A172 (cell line): ENCODE results near the gene OSBP2. TPM values are rescaled to one million over a fixed set of nuclear protein-coding genes. Genes with fewer than 3 reads are reported as not detected.
A peak's percentile ranks its signal among the peaks of the same experiment; 100 is the strongest.

ENCODE experiments used
- DNase-seq: peaks from one replicate; pipeline ENCODE4 v3.0.0-alpha.2; 2015; ENCODE audit warnings: low spot score
- total RNA-seq: library from RNA; depleted of rRNA; stranded (reverse); fragments of >200 nt; shearing (Covaris generic); gene quantifications from 2 replicates; pipeline ENCODE4 v1.2.3, GENCODE V29; 2014

Gene OSBP2
- total RNA-seq, 1 experiment from 2014 or later, result 6.5 TPM

DNA sequence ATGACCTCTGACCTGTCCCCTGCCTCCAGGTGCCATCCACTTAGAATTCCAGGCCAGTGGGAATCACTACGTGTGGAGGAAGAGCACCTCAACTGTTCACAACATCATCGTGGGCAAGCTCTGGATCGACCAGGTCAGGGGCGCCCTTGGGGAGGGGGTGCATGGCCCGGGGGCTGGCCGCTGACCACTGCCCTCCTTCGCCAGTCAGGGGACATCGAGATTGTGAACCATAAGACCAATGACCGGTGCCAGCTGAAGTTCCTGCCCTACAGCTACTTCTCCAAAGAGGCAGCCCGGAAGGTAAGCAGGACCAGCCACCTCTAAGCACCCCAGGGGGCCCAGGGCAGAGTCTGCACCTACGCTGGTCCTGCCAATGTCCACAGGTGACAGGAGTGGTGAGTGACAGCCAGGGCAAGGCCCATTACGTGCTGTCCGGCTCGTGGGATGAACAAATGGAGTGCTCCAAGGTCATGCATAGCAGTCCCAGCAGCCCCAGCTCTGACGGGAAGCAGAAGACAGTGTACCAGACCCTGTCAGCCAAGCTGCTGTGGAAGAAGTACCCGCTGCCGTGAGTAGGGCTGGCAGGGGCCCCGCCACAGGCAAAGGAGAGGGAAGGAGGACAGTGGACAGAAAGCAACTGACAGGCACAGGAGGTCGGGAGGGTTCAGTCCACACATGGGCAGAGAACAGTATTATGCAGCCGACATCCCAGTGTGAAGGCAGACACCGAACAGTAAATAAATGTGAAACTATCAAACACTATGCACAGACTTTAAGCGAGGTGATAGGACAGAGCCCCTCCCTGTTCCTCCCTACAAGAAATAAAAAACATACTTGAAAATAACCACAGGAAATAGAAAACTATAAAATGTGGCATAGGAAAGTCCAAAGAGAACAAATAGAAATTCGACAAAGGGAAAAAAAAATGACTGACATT is 199.0 kb downstream of the OSBP2 start:
- no peak for DNase-seq

DNA sequence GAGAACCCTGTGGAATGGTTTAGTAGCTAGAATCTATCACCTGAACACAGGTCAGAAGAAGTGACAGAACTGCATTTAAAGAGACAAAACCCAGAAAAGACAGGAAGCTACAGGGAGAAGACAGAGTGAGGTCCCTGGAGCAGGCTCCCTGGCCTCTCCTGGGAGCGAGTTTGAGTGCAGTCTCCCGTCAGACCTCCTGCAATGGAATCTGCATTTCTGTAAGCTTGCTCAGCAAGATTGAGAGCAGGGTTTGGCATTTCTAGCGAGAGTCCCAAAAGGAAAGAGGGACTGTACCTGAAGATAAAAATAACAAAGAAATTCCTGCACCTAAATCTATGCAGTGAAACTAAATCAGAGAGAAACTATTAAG is 199.7 kb downstream of the OSBP2 start:
- DNase-seq, result no peak

DNA sequence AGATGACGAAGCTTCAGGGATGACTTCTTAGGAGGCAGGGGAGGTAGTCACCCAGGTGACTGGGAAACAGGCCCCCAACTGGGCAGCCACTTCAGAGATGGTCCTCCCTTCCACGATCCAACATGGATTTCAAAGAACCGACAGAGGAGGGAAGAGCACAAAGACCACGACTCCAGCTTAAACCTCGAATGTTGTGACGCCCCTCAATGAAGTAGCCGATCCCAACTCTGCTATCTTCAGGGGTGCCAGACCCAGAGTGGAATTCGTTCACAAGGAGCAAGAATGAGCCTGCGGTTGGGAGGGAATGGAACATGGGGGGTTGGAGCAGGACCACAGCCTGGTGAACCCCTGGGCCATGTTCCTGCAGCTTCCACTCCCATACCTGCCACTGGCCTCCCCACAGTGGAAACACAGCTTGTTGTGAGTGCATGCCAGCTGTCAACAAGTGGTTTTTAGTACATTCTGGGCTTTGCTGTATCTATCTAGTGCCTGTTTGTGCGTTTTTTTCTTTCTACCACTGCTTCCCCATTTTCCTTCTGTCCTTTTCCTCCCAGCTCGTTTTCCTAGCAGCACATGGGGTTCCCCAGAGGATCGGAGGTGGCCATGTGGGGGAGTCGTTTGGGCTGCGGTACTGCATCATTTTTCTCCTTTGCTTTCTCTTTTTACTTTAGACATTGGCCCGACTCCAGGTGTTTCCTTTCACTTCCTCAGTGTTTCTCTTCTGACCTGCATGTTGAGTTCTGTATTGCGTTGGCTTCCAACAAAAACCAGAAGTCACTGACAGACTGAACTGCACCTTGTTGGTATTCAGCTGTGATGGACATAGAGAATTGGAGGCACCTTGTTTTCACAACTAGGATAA is 208.1 kb downstream of the OSBP2 start:
- DNase-seq, result no peak

DNA sequence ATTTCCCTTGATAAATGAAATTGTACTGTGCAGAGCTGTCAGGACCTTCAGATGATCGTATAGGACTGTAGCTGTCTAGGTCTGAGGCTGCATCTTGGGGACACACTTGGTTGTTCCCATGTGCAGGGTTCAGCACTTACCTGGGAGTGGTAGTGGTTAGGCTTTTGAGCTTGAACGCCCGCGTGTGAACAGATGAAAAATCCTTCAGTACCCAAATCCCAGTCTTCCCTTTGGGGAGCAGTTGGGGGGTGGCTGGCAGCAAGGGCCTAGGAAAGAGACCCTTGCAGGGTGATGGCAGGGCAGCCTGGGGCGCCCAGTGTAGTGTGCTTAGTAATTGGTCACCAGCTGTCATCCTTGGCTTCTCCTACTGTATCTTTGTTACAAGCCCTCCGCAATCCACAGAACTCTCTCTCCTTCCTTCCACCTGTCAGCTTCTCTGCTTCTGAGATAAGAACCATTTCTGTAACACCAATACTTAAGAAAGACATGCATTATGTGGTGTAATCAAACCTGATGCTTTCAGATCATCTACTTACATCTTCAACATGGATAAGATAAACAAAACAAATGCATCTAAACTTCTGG is 209.3 kb downstream of the OSBP2 start:
- DNase-seq, result no peak

DNA sequence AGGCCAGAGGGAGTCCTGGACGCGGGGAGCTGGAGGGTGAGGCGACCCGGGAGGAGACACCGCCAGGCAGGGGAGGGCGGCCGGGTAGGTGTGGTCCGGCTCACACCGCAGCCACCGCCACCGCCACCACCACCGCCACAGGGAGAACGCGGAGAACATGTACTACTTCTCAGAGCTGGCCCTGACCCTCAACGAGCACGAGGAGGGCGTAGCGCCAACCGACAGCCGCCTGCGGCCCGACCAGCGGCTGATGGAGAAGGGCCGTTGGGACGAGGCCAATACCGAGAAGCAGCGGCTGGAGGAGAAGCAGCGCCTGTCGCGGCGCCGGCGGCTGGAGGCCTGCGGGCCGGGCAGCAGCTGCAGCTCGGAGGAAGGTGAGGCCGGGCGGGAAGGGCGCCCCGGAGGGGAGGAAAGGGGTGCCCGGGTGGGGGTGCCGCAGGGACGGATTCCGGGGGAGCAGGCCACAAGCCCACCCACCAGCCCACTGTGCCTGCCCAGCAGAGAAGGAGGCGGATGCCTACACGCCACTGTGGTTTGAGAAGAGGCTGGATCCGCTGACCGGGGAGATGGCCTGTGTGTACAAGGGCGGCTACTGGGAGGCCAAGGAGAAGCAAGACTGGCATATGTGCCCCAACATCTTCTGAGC is 211.1 kb downstream of the OSBP2 start:
- no peak for DNase-seq

DNA sequence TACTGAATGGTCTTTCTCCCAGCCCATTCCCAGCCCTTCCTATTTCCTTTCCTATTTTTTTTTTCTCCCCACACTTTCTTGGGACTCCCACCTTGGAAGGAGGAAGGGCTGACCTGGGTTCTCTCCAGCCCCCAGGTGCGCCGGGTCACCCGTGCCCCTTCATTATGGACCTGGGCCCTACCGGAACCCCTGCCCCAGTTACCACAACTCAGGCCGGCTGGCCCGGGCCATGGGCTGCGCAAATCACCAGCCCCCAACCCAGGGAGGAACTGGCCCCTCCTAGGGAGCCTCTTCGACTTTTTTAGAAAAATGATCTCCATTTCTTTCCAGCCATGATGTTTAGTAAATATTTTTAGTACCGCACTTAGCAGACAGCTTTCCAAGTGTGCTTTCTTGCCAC is 211.7 kb downstream of the OSBP2 start:
- DNase-seq, result no peak

DNA sequence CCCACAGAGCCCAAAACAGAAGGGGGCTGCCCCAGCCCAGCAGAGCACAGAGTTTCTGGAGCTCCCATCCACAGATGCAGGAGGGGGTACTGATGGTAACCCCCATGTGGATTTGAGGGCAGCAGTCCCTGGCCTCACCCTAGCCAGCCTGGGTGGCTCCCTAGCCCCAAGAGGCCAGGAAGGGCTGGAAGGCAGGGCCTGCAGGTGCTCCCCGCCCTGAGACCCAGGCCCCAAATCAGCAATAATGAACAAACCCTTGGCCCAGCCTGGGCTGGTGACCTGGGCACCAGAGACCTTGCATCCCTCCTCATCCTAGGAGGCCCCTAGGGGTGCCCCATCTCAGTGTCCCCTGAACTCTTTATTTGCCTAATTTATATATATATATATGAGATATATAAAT is 212.3 kb downstream of the OSBP2 start:
- DNase-seq, result no peak

DNA sequence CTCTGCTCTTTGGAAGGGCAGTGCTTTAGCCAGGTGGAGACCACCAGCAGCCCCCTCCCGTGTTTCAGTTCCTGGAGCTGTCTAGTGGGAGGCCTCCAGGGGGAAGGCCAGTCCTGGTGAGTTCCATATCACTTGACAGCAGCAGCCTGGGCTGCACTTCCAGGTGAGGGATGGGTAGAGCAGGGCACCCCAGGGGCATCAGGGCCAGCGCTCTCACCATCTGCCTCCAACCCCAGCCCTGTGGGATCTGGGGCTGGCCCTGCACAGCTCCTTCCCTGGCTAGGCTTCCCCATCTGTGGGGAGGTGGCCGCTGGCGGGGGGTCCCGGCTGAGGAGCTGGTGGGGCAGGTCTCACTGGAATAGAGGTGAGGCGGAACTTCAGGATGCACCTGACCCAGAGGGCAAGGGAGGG is 213.4 kb downstream of the OSBP2 start:
- DNase-seq, result no peak

DNA sequence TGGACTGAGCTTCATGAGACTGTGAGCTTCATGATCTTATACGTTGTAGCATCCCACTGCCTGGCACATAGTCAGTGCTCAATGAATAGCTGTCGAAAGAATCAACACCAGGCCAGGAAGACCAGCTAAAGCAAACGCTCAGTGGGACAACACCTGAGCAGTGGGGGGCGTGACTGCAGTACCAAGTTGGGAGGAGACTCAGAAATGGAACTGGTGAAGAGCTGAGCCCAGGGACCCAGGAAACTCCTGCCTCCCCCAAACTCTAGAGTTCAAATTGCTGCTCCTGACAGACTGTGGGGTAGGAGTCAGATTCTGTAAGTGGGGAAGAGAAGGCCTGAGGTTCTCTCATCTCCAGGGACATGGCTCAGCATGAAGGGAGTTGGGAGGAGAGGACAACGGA is 214.6 kb downstream of the OSBP2 start:
- no peak for DNase-seq

DNA sequence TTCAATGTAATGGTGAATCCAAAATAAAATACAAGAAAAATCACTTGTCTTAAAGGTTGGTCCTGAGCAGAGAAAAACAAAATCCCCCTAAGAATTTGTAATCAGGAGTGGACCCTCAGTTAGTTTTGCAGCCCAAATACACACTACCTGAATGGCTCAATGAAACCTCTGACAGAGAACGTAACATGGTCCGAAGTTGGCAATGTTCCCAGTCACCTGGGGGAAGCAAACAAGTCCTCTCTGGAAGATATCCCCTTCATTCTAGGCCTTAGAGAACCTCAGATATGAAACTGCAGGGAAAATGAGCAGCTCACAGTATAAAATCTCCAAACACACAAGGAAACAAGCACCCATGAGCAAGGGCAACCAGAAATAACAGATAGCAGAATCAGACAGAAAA is 215.7 kb downstream of the OSBP2 start:
- no peak for DNase-seq

DNA sequence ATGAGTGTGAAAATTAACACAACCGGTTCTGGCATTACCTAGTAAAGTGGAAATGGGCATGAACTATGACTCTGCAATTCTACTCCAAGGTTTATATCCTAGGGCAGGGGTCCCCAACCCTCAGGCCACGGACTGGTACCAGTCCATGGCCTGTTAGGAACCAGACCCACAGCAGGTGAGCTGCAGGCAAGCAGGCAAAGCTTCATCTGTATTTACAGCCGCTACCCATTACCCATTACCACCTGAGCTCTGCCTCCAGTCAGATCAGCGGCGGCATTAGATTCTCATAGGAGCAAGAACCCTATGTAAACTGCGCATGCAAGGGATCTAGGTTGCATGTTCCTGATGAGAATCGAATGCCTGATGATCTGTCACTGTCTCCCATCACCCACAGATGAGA is 224.1 kb downstream of the OSBP2 start:
- no peak for DNase-seq

DNA sequence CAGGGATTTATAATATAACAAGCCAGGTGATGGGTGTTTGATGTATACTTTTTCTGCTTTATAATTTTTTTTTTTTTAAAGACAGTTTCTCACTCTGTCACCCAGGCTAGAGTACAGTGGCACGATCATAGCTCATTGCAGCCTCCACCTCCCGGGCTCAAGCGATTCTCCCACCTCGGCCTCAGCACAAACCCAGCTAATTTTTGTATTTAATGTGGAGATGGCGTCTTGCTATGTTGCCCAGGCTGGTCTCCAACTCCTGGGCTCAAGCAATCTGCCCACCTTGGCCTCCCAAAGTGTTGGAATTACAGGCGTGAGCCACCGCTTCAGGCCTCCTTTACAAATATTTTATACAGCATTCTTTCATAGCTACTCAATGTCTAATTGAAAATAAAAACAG is 225.3 kb downstream of the OSBP2 start:
- DNase-seq, result no peak

DNA sequence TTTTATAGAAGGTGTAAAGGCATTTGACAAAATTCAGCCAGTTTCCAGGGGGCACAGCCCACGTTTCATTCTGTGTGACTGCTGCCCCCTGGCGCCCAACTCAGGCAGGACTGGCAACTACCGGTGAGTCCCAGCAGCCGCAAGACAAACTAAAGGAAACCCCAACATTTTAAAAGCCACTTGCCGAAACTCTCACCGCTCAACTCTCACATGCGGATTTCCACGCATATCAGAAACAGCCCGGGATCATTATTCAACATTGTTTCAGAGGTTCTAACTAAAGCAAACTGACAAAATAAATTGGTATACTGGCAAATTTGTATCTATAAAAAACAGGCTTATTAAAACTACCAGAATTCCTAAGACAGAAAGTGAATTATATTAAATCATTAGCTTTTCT is 225.7 kb downstream of the OSBP2 start:
- DNase-seq, result peak; percentile 32

DNA sequence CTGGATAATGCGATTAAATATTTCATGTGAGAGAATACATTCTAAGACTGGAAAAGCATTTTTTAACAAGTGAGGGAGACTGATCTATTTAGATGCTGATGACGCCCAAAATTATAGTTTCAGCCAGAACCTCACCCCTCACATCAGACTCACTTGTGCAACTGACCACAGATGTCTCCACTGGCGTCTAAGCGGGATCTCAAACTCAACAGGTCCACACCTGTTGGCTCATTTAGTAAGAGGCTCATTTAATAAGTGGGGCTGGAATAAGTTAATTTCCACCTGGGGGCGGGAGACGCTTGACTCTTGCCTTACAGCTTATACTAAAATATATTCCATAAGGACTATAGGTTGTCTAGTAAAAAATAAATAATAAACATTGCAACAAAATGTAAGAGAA is 226.4 kb downstream of the OSBP2 start:
- DNase-seq, result no peak

DNA sequence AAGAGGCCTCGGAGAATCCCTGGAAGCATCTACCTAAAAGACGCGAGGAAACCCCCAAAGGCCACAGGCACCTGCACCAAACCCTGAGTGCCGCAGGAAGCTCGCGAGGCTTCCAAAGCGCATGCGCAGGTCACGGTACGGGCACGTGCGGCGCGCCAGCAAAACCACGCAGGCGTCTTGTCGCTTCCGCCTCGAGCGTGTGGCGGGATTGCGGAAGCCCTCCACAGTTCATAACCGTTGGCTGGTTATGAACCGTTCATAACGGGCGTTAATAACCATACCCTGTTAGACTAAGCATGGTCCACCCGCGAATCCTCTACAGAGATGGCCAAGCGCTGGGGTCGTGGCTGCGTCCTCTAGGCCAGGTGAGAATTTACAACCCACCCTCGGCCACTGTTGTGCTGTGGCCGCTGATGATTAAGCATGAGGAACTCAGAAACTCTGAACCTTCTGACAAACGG is 227.5 kb downstream of the OSBP2 start:
- DNase-seq, result no peak

DNA sequence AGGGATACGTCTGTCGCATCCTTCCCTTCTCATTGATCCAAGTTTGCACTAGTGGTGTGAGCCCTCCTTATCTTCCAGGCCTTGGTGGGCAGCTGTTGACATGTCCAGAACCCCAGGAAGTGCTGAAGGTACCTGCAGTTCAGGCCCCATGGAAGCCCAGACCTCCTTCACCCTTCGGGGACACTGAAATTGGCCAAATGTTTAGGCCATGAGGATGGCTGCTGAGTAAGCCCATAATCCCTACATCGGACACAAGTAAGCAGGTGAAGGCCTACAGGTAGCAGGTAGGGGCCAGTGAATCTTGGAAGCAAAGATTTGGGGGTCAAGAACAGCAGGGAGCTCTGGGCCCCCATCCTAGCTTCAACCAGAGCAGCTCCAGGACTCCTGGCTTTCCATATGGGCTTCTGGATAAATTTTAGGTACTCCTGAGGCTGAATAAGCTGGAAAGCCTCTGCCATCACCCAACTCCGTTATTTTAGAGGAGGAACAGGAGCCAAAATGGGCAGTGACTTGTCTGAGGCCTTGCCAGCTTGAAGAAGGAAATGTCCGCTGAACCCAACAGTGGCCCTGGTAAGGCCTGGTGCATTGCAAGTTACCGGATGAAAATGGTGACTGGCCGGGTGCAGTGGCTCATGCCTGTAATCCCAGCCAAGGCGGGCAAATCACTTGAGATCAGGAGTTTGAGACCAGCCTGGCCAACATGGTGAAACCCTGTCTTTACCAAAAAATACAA is 228.7 kb downstream of the OSBP2 start:
- DNase-seq, result no peak

DNA sequence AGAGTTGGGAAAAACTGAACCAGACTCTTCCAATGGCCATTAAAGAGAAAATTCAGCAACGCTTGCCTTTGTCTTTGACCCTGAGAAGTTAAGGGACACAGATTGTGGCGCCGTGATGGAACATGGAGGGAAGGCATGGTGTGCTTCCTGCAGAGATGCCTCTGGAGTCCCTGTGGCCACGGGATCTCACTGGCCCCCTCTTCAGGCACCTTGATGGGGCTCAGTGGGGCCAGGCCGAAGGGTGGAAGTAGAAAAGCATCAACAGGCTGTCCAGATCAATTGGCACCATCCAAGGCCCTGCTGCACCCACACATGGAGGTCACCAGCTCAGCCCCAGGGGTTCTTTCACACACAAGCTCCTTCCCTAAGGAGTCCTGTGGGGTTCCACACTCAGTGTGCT is 231.0 kb downstream of the OSBP2 start:
- DNase-seq, result no peak

DNA sequence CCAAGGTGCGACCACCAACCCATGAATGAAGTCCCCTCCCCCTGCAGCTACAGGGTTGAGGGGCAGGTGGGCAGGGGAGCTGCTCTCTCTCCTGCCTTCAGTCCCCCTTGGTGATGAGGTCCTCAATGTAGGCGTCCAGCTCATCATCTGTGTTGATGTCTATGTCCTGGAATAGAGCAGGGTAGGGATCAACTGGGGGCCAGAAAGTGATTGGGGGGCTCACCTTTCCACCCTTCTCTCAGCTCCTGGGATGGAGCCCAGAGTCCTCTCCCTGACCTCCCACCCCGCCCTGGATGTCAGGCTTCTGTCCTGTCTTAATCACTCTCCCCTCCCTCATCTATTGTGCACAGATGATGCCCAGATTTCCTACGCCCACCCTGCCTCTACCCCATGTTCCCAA is 232.0 kb downstream of the OSBP2 start:
- no peak for DNase-seq

DNA sequence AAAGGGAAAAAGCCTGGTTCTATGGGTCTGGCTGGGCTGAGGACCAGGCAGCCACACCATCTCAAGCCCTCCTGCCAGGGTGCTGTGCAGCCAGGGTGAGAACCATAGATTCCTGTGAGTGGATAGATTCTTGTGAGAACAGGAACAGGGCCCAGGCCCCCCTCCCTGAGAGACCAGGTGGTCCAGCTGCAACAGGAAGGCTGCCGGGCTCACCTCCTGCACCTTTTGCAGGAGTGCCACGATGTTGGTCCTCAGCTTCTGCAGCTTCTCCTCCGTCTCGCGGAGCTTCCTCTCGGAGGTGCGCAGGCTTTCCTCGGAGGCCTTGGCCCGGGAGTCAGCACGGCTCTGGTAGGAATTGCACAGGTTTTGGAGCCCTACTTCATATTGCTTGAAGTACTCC is 233.1 kb downstream of the OSBP2 start:
- no peak for DNase-seq

DNA sequence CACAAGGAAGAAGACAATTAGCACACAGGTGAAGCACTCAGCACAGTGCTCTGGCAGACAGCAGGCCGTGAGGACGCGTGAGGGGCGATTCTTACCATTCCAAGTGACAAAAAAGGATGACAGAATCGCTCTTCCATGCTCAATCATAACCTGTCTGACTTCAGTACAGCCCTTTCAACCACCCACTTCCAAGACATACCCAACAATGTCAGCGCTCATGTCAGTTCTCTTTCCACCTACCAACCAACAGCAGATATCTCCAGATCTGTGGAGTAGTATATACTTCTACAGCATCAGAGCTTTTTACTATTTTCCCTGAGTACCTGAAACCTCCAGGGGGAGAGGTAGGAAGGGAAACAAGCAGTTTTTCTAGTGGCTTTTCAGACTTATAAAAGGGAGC is 233.7 kb downstream of the OSBP2 start:
- DNase-seq, result no peak

DNA sequence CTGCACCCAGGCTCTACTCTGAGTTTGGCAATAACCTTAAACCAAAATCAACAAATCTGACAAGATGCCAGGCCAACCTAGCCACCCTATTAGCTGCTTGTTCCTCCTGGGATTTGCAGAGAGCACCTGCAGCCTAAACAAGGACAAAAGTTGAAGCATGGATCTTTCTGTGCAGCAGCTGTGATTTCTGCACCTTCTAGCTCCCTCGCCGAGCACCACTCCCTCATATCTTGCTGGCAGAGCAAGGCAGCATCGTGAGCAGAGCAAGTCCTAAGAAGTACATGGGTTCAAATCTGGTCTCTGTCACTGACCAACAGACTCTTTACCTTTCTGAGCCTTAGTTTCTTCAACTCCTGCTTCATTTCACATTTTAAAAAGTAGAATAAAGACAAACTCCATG is 235.6 kb downstream of the OSBP2 start:
- DNase-seq, result no peak
